HL-60 (cell line): ENCODE data around the gene CDRT4.

Experiments
- GABPA ChIP-seq: IDR thresholded peaks from 2 replicates; pipeline ENCODE4 v1.6.1; 2012; ENCODE audit warnings: low read depth
- POLR2AphosphoS5 ChIP-seq: IDR thresholded peaks from 2 replicates; pipeline ENCODE4 v1.6.1; 2012; ENCODE audit warnings: low read depth
- SPI1 ChIP-seq: IDR thresholded peaks from 2 replicates; pipeline ENCODE4 v1.6.1; 2012; ENCODE audit warnings: low read depth, mild to moderate bottlenecking, borderline replicate concordance
- TF ChIP-seq, protein P1 (sequence below): IDR thresholded peaks from one replicate; pipeline ENCODE4 v1.5.1; 2011; ENCODE audit warnings: low read length, control low read depth, inconsistent platforms; ENCODE audit not compliant: insufficient read depth
- TF ChIP-seq, protein P2 (sequence below): IDR thresholded peaks from 2 replicates; pipeline ENCODE4 v1.6.1; 2012; ENCODE audit warnings: low read depth; ENCODE audit not compliant: insufficient replicate concordance

DNA sequence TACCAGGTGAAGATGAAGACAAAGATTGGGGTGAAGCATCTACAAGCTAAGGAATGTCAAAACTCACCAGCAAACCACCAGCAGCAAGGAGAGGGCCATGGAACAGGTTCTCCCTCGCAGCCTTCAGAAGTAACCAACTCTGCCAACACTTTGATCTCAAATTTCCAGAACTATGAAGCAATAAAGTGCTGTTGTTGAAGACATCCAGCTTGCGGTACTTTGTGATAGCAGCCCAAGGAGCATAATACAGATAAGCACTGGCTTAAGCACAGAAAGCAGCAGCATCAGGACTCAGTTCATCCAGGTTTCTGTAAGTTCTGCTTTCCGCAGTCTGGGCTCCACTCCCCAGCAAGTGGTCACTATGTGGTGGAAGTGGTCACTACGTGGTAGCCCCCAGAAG, 16.0 kb upstream of the CDRT4 start:
- TF ChIP-seq, protein P1, sequence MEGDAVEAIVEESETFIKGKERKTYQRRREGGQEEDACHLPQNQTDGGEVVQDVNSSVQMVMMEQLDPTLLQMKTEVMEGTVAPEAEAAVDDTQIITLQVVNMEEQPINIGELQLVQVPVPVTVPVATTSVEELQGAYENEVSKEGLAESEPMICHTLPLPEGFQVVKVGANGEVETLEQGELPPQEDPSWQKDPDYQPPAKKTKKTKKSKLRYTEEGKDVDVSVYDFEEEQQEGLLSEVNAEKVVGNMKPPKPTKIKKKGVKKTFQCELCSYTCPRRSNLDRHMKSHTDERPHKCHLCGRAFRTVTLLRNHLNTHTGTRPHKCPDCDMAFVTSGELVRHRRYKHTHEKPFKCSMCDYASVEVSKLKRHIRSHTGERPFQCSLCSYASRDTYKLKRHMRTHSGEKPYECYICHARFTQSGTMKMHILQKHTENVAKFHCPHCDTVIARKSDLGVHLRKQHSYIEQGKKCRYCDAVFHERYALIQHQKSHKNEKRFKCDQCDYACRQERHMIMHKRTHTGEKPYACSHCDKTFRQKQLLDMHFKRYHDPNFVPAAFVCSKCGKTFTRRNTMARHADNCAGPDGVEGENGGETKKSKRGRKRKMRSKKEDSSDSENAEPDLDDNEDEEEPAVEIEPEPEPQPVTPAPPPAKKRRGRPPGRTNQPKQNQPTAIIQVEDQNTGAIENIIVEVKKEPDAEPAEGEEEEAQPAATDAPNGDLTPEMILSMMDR = no peak
- TF ChIP-seq POLR2AphosphoS5 (no peak), GABPA (no peak), SPI1 (no peak)
- TF ChIP-seq, protein P2, sequence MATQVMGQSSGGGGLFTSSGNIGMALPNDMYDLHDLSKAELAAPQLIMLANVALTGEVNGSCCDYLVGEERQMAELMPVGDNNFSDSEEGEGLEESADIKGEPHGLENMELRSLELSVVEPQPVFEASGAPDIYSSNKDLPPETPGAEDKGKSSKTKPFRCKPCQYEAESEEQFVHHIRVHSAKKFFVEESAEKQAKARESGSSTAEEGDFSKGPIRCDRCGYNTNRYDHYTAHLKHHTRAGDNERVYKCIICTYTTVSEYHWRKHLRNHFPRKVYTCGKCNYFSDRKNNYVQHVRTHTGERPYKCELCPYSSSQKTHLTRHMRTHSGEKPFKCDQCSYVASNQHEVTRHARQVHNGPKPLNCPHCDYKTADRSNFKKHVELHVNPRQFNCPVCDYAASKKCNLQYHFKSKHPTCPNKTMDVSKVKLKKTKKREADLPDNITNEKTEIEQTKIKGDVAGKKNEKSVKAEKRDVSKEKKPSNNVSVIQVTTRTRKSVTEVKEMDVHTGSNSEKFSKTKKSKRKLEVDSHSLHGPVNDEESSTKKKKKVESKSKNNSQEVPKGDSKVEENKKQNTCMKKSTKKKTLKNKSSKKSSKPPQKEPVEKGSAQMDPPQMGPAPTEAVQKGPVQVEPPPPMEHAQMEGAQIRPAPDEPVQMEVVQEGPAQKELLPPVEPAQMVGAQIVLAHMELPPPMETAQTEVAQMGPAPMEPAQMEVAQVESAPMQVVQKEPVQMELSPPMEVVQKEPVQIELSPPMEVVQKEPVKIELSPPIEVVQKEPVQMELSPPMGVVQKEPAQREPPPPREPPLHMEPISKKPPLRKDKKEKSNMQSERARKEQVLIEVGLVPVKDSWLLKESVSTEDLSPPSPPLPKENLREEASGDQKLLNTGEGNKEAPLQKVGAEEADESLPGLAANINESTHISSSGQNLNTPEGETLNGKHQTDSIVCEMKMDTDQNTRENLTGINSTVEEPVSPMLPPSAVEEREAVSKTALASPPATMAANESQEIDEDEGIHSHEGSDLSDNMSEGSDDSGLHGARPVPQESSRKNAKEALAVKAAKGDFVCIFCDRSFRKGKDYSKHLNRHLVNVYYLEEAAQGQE = no peak
